Tibial nerve (tissue), 3 donors: ENCODE measurements around the gene C9orf72.

Experiments
- CTCF ChIP-seq, 5 experiments: fragments of 200-600 bp in 3 of 5; fragments of 450-650 bp in 2 of 5; sonication (generic) in 3 of 5; IDR thresholded peaks; one replicate each; pipeline ENCODE4 v1.5.1; 2016 to 2019; ENCODE audit warnings: antibody characterized with exemption in 5 of 5, mild to moderate bottlenecking in 3 of 5, moderate library complexity in 2 of 5
- POLR2A ChIP-seq, 2 donors: fragments of 450-650 bp; IDR thresholded peaks; one replicate each; pipeline ENCODE4 v1.6.1; 2017; ENCODE audit warnings: antibody characterized with exemption in 2 of 2, mild to moderate bottlenecking in 2 of 2, moderate library complexity in 2 of 2

- TF ChIP-seq CTCF (IDR thresholded peaks at IDR 0.05), result no peak
- TF ChIP-seq POLR2A (IDR thresholded peaks at IDR 0.05), result no peak
Measured at GRCh38 chr9:27539479-27540441, 33.5 kb downstream of the C9orf72 start.
